NB4 (cell line): ENCODE results near the gene AGPAT1.

ENCODE experiments used
- DNase-seq: peaks from one replicate; pipeline ENCODE4 v3.0.0; 2010; ENCODE audit warnings: low read depth
- H3K4me3 ChIP-seq: one replicate; pipeline ENCODE4 v1.5.1; 2011; ENCODE audit warnings: mild to moderate bottlenecking, low read depth, low read length, moderate library complexity
- CTCF ChIP-seq: IDR thresholded peaks from one replicate; pipeline ENCODE4 v1.5.1; 2012; ENCODE audit warnings: low read depth, low read length
- MAX ChIP-seq: IDR thresholded peaks from 2 replicates; pipeline ENCODE4 v1.6.1; 2011; ENCODE audit warnings: low read depth, low read length
- MYC ChIP-seq: IDR thresholded peaks from 2 replicates; pipeline ENCODE4 v1.6.1; 2011; ENCODE audit warnings: low read depth, low read length
- POLR2A ChIP-seq: IDR thresholded peaks from 2 replicates; pipeline ENCODE4 v1.6.1; 2011; ENCODE audit warnings: mild to moderate bottlenecking; ENCODE audit not compliant: insufficient read length; ENCODE audit errors: extremely low read depth

AGPAT1 gene

DNA sequence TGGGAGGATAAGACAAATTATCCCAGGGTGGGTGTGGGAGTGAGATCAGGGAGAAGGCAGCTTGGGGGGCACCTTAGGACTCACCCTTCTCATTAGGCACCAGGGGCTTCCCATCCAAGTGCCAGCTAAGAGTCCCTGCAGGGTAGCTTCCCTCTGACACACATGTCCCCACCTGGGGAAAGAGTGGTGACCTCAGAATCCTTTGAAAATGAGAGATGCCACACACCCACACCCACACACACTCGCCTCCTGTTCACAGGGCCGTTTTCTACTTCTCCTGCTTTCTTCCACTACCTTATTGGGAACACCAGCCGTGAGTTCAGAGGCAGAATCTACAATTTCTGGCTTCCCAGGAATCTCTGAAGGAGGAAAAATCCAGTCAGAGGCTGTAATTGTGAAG, 7.1 kb upstream of the AGPAT1 start:
- no peak for DNase-seq
- TF ChIP-seq POLR2A = no peak
- no peak for TF ChIP-seq MYC
- TF ChIP-seq CTCF = no peak
- TF ChIP-seq MAX = no peak
- no peak overlapping the region for H3K4me3 ChIP-seq

DNA sequence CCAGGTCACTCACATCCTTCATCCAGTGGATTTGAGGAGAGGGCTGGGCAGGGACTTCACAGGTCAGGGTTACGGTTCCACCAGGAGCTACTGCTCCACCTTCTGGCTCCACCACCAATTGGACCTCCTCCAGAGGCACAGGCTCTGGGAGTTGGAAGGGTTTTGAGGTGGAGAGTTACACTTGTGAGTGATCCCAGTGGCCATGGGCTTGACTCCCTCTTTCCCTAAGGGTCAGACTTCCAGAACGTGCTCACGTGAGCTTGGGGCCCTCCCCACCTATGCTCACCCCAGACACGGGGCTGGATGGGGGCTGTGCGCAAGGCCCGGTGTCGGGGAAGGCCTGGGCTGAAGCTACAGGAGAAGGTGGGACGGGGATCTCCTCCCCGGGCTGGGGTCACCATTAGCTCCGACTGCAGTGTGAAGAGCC, 6.7 kb upstream of the AGPAT1 start:
- no peak for TF ChIP-seq MYC
- TF ChIP-seq CTCF = no peak
- TF ChIP-seq MAX = no peak
- no peak for TF ChIP-seq POLR2A
- no peak overlapping the region for H3K4me3 ChIP-seq
- no peak for DNase-seq

- DNase-seq = no peak
- TF ChIP-seq POLR2A = no peak
- no peak for TF ChIP-seq MAX
- TF ChIP-seq CTCF = no peak
- no peak for TF ChIP-seq MYC
- no peak overlapping the region for H3K4me3 ChIP-seq
These were observed 6.1 kb upstream of the AGPAT1 start for GRCh38 chr6:32181915-32182529.

- no peak overlapping the region for H3K4me3 ChIP-seq
- DNase-seq = no peak
- TF ChIP-seq POLR2A (no peak), MAX (no peak), MYC (no peak), CTCF (no peak)
These were observed 5.3 kb upstream of the AGPAT1 start for GRCh38 chr6:32181148-32181702.

GRCh38 chr6:32179766-32180405, 4.0 kb upstream of the AGPAT1 start:
- DNase-seq = no peak
- TF ChIP-seq MYC = no peak
- TF ChIP-seq CTCF = no peak
- no peak for TF ChIP-seq POLR2A
- TF ChIP-seq MAX = no peak
- H3K4me3 ChIP-seq = peak overlapping the region; percentile 96
